Activated naive CD8-positive, alpha-beta T cell treated with anti-CD3 and anti-CD28 coated beads for 36 hours (primary cell): Measurements from ENCODE around the gene UCKL1. TPM values are rescaled to one million over a fixed set of nuclear protein-coding genes. Genes with fewer than 3 reads are reported as not detected.
A peak's percentile ranks its signal among the peaks of the same experiment; 100 is the strongest.

Source experiments
- DNase-seq: peaks from one replicate; pipeline ENCODE4 v3.0.0; 2021
- H3K27ac Mint-ChIP-seq: one replicate; pipeline ENCODE4 v1.8.0; 2022; ENCODE audit warnings: mild to moderate bottlenecking, moderate library complexity, mixed read lengths
- H3K27me3 Mint-ChIP-seq: one replicate; pipeline ENCODE4 v1.8.0; 2022; ENCODE audit warnings: mild to moderate bottlenecking, mixed read lengths
- H3K36me3 Mint-ChIP-seq: one replicate; pipeline ENCODE4 v1.8.0; 2021; ENCODE audit warnings: mild to moderate bottlenecking, mixed read lengths
- H3K4me1 Mint-ChIP-seq: one replicate; pipeline ENCODE4 v1.8.0; 2021; ENCODE audit warnings: mixed read lengths
- H3K4me3 Mint-ChIP-seq: one replicate; pipeline ENCODE4 v1.8.0; 2022; ENCODE audit warnings: mild to moderate bottlenecking, moderate library complexity, mixed read lengths
- H3K9me3 Mint-ChIP-seq: one replicate; pipeline ENCODE4 v1.8.0; 2022; ENCODE audit warnings: mixed read lengths
- total RNA-seq, 2 experiments: library from RNA; stranded (reverse); gene quantifications; one replicate each; pipeline ENCODE4 v1.2.3, GENCODE V29; 2021

UCKL1 gene
- total RNA-seq, 2 experiments from 2014 or later = 27.6 to 28.9 TPM

DNA sequence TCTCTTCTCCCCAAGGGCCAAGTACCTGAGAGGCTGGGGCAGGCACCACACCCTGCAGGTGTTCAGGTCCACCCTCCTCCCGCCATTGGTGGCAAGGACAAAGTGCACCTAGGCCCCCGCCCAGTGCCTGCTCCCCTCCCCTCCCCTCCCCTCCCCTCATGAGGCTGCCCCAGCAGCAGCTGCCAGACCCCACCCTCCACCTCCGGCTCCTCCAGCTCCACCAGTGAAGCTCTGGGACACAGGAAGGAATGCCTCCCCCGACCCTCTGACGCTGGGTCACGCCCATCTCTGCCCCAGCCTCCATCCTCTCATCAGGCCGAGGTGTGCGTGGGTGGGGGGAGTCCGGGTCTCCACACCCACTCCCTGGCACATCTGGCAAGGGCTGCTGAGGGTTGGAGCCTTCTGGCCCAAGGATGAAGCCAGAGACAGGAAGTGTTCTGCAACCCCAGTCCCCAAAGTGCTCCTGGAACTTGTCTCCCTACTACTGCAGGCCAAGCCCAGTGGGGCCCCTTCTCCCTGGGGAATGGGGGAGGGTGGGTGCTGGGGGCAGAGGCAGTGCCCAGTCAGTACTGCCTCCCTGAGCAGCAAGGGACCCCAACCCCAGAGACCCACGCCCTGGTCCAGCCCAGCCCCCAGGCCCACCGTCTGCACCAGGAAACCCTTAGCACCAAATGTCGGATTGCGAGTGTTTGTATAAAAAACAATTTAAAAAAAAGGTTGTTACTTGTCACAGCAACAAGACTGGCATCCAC lies 1.6 kb upstream of the UCKL1 start:
- Mint-ChIP-seq H3K36me3 (peaks cover 8% of the 10 kb centered on the region), H3K27ac (peak overlapping the region; percentile 91), H3K9me3 (no peaks in the 10 kb centered on the region), H3K4me1 (peaks cover 31% of the 10 kb centered on the region), H3K27me3 (no peaks in the 10 kb centered on the region), H3K4me3 (peak overlapping the region; percentile 73)
- DNase-seq = peak; percentile 63

GRCh38 chr20:63957004-63957689 lies 931 bp upstream of the UCKL1 start:
- Mint-ChIP-seq H3K27me3 (no peaks in the 10 kb centered on the region), H3K9me3 (no peaks in the 10 kb centered on the region), H3K4me3 (peak overlapping the region; percentile 73), H3K36me3 (peaks cover 5% of the 10 kb centered on the region), H3K4me1 (peaks cover 31% of the 10 kb centered on the region), H3K27ac (peak overlapping the region; percentile 91)
- DNase-seq = peak; percentile 84

- Mint-ChIP-seq H3K36me3 (peaks cover 5% of the 10 kb centered on the region), H3K4me3 (peak overlapping the region; percentile 77)
- no peak for DNase-seq
Observed at GRCh38 chr20:63956664-63957003, 418 bp upstream of the UCKL1 start.

DNA sequence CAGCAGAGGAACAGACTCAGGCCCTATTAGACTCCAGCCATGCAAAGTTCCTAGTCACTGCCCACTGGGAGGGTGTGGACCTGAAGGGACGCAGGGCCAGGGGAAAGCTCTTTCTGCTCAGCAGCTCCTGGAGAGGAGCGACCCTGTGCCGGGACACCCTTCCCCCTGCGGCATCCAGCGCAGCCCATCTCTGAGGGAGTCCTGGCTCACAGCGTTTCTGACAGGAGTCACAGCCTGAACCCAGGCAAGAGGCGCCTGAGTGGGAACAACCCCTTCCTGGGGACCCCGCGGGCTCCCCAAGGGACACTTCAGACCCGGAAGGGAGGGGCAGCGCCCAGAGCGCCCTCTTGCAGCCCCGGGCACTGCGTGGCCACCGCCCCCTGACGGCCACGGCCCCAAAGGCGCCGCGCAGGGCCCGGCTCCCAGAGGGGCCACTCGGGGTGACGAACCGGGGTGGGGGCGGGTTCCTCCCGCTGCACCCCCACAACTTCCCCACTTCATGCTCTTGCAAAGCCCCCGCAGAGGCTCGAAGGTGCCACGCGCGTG lies 862 bp downstream of the UCKL1 start:
- Mint-ChIP-seq H3K4me1 (peaks cover 34% of the 10 kb centered on the region), H3K4me3 (peak overlapping the region; percentile 84), H3K9me3 (no peaks in the 10 kb centered on the region), H3K36me3 (peaks cover 4% of the 10 kb centered on the region), H3K27ac (peak overlapping the region; percentile 67), H3K27me3 (no peaks in the 10 kb centered on the region)
- peak; percentile 46 for DNase-seq

More at GRCh38 chr20:63956664-63957003, 418 bp upstream of the UCKL1 start:
- H3K27me3 Mint-ChIP-seq = no peaks in the 10 kb centered on the region
- H3K4me1 Mint-ChIP-seq = peaks cover 34% of the 10 kb centered on the region
- peak overlapping the region; percentile 91 for H3K27ac Mint-ChIP-seq
- no peaks in the 10 kb centered on the region for H3K9me3 Mint-ChIP-seq

DNA sequence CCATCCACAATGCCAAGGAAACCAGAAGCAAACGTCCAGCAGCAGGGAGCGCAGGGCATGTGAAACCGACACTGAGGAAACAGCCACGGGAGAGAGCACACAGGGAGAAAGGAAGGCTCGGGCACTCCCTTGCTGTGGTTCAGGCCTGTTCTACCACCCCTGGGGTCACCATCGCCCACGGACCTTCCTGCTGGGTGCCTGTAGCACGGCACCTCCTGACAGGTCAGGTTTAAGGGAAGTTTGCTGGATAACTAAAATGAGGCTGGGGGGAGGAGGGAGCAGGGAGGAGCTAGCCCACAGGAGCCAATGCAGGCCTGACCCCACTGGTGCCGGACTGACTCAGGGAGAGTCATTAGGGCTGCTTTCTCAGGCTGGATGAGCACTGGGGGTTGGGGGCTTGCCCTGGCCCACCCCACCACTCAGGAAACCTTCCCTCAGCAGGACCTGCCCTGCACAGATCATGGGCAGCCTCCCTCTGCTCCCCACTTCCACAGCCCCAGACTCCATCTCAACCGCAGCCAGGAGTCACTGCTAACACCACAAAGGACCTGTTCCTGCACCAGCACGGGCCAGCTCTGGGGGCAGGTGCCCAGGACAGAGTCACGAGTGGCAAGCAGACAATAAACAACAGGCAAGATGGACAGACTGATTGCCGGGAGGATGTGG lies 2.3 kb downstream of the UCKL1 start:
- H3K27me3 Mint-ChIP-seq = no peaks in the 10 kb centered on the region
- H3K36me3 Mint-ChIP-seq = peaks cover 4% of the 10 kb centered on the region
- H3K27ac Mint-ChIP-seq = peak overlapping the region; percentile 74
- peaks cover 43% of the 10 kb centered on the region for H3K4me1 Mint-ChIP-seq
- no peaks in the 10 kb centered on the region for H3K9me3 Mint-ChIP-seq
- H3K4me3 Mint-ChIP-seq = peak overlapping the region; percentile 84
- DNase-seq = no peak

DNA sequence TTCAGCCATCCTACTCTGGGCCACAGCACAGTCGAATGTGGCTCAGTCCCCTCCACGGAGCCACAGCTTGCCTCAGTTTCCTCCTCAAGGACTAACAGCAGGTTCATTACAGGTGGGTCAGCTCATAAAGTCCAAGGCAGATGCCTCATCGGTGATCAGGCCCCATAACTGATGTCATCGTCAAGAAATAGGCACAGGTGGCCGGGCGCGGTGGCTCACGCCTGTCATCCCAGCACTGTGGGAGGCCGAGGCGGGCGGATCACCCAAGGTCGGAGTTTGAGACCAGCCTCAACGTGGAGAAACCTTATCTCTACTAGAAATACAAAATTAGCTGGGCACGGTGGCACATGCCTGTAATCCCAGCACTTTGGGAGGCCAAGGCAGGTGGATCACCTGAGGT lies 3.4 kb downstream of the UCKL1 start:
- H3K4me1 Mint-ChIP-seq = peaks cover 46% of the 10 kb centered on the region
- no peaks in the 10 kb centered on the region for H3K9me3 Mint-ChIP-seq
- no peak for DNase-seq
- no peak overlapping the region for H3K27ac Mint-ChIP-seq
- peaks cover 6% of the 10 kb centered on the region for H3K36me3 Mint-ChIP-seq
- no peaks in the 10 kb centered on the region for H3K27me3 Mint-ChIP-seq
- H3K4me3 Mint-ChIP-seq = no peak overlapping the region

- Mint-ChIP-seq H3K4me1 (peaks cover 47% of the 10 kb centered on the region), H3K27ac (no peak overlapping the region)
Observed at GRCh38 chr20:63952210-63952535, 4.0 kb downstream of the UCKL1 start.

DNA sequence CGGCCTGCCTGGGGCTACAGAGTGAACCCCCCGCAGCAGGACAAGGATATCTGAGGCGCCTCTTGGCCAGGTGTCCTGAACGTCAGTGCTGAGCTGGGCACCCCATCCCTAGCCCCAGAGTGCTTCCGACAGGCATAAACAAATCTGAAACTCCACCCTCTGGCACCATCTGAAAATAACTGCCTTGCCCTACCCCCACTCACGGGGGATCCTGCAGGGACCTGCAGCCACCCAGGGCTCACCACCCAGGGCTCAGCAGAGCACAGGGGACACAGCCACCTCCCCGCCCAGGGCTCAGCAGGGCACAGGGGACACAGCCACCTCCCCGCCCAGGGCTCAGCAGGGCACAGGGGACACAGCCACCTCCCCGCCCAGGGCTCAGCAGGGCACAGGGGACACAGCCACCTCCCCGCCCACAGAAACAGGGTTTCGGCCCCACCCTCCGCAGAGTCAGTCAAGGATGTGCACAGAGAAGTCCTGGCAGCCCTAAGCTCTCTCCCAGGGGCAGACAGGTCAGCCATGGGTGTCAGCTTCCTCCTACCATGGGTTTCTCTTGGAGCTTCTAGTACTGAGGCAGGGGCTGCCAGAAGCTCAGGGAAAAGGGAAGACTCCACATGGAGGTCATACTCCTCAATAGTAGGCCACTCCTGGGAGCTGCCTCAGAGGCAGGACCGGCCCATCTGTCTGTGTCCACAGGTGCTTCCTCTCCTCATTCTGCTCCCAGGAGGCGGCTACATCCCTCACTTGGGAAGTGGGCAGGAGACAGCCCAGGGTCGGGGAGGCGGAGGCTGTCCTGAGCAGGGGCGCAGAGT lies 4.6 kb downstream of the UCKL1 start:
- Mint-ChIP-seq H3K36me3 (peaks cover 9% of the 10 kb centered on the region), H3K27me3 (no peaks in the 10 kb centered on the region), H3K4me3 (no peak overlapping the region), H3K4me1 (peaks cover 48% of the 10 kb centered on the region), H3K27ac (no peak overlapping the region), H3K9me3 (no peaks in the 10 kb centered on the region)
- DNase-seq = no peak

More at GRCh38 chr20:63952210-63952535, 4.0 kb downstream of the UCKL1 start:
- Mint-ChIP-seq H3K27me3 (no peaks in the 10 kb centered on the region), H3K9me3 (no peaks in the 10 kb centered on the region), H3K36me3 (peaks cover 6% of the 10 kb centered on the region), H3K4me3 (no peak overlapping the region)
- no peak for DNase-seq

GRCh38 chr20:63950701-63951397 lies 5.4 kb downstream of the UCKL1 start:
- Mint-ChIP-seq H3K36me3 (peaks cover 9% of the 10 kb centered on the region), H3K27ac (no peak overlapping the region), H3K4me3 (no peak overlapping the region), H3K27me3 (no peaks in the 10 kb centered on the region), H3K9me3 (no peaks in the 10 kb centered on the region), H3K4me1 (peaks cover 48% of the 10 kb centered on the region)
- DNase-seq = no peak

DNA sequence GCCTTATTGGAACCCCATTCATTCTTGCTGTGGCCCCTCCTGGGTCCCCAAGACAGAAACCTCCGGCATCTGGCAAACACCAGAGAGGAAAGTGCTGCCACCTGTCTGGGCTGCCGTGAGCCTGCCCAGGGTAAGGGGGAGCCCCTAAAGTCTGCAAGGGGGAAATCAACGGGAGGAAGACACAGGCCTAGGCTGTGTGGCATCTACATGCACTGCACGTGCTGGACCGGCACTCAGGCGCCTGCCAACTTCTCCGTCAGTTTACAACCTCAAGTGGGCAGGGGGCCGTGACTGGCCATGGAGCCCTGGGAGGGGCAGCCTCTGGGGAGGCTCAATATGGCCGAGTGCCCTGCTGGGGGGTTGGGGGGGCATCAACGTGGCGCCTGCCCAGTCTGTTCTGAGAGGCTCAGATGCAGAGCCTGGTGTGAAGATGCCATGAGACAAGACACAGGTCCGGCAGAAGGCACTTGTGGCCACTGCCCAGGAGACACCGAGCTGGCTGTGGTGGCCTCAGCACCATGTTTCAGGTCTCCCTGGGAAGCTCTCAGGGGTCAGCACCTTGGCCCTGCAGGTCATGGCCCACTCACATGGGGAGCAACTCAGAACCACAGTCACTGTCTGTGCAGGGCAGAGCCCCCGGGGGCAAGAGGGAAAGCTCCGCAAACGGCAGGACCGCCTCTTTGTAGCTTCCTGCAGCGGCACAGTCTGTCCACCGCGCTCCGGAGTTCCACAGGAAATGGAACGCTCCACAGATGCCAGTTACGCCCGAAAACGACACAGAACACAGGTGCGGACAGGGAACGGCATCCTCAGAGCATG lies 8.4 kb downstream of the UCKL1 start:
- peak; percentile 46 for DNase-seq
- Mint-ChIP-seq H3K9me3 (no peaks in the 10 kb centered on the region), H3K4me3 (peak overlapping the region; percentile 68), H3K27ac (peak overlapping the region; percentile 88), H3K27me3 (no peaks in the 10 kb centered on the region), H3K36me3 (peaks cover 5% of the 10 kb centered on the region), H3K4me1 (peaks cover 34% of the 10 kb centered on the region)

- H3K27me3 Mint-ChIP-seq = no peaks in the 10 kb centered on the region
- H3K27ac Mint-ChIP-seq = peak overlapping the region; percentile 71
- DNase-seq = no peak
- H3K36me3 Mint-ChIP-seq = peaks cover 8% of the 10 kb centered on the region
- no peak overlapping the region for H3K4me3 Mint-ChIP-seq
- peaks cover 37% of the 10 kb centered on the region for H3K4me1 Mint-ChIP-seq
- no peaks in the 10 kb centered on the region for H3K9me3 Mint-ChIP-seq
Observed at GRCh38 chr20:63946986-63947637, 9.1 kb downstream of the UCKL1 start.

DNA sequence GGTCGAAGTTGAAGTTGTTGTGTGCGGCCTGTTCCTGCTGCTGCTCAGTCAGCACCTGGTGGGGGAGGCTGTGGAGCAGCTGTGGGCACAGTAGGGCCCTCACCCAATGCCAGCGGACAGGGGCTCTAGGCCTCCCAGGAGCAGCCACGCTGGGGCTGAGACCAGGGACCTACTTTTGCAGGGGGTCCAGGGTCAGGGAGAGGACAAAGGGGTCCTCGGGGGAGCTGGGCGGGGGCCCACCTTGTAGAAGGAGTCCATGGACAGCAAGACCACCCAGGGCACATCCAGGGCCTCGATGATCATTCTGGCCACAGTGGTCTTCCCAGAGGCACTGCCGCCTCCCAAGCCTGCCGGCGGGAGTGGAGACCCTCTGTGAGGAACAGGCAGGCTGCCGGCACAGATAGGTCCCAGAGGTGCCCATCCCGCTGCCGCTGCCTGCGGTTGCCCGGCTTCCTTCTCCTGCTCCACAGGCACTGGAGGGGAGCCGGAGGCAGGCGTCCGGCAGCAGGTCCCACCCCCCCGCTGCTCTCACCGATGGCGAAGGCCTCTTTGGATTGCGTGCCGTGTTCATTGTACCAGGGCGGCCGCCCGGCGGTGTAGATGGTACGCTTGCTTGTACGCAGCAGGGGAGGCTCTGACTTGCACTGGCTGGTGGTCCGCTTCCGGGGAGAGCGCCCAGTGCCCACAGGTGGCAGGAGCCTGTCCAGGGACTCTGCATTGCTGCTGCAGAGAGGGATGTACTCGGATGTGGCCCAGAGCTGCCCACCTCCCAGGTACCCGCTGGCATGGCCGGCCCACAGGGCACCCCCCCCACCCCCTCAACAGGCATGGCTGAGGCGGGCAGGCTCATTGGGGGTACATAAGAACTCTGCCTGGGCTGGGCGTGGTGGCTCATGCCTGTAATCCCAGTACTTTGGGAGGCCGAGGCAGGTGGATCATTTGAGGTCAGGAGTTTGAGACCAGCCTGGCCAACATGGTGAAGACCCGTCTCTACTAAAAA lies 10.0 kb downstream of the UCKL1 start:
- Mint-ChIP-seq H3K9me3 (no peaks in the 10 kb centered on the region), H3K36me3 (peaks cover 9% of the 10 kb centered on the region), H3K27me3 (no peaks in the 10 kb centered on the region), H3K27ac (no peak overlapping the region), H3K4me1 (peaks cover 38% of the 10 kb centered on the region), H3K4me3 (no peak overlapping the region)
- DNase-seq = no peak
